K562 (cell line): ENCODE results near the gene SYCN. TPM values are rescaled to one million over a fixed set of nuclear protein-coding genes. Genes with fewer than 3 reads are reported as not detected.

Experiments
- ATAC-seq: fragments of 200-7000 bp; cut with Tn5 transposase; 3 replicates; pipeline ENCODE4 v1.9.1; 2020; ENCODE audit warnings: moderate library complexity
- BruUV-seq: library from RNA; stranded (reverse); fragments of 400-500 nt; replicated peaks from 2 replicates; lab custom pipeline; 2021; lab: Mats Ljungman, UMichigan
- CTCF ChIA-PET: fragments of 300-600 bp; formaldehyde crosslinking; extraction: SDS; loops from one replicate; lab custom pipeline; 2021; ENCODE audit warnings: low intra/inter-chr PET ratio; lab: Yijun Ruan, JAX
- POLR2A ChIA-PET: fragments of 300-600, 350-650 bp; sonication (Branson Sonifier 250); formaldehyde crosslinking; extraction: SDS; loops from one replicate; lab custom pipeline; 2021; ENCODE audit warnings: antibody characterized with exemption, inconsistent platforms; lab: Yijun Ruan, JAX
- DNase-seq, 4 experiments: peaks; one replicate each; pipeline versions ENCODE4 v3.0.0 to v3.0.0-alpha.2; 2011 to 2018; ENCODE audit warnings: low spot score in 3 of 4, mixed read lengths in 3 of 4; ENCODE audit errors: extremely low read depth in 1 of 4
- FAIRE-seq: peaks from 2 replicates; lab custom pipeline; 2011; peaks lifted over from hg19 to GRCh38; lab: Jason Lieb, UNC
- H2AFZ ChIP-seq: 2 replicates; pipeline ENCODE4 v1.6.0; 2011; ENCODE audit warnings: low read depth, low read length, control low read depth, inconsistent platforms
- H3K27ac ChIP-seq: fragments of 200-600 bp; 3 replicates; pipeline ENCODE4 v1.8.0; 2011; ENCODE audit warnings: low read depth, mild to moderate bottlenecking, control low read depth, inconsistent platforms, low read length, moderate library complexity, mixed read lengths; ENCODE audit errors: extremely low read depth
- H3K27me3 ChIP-seq, 2 experiments: fragments of 300-600 bp in 1 of 2; 2 replicates in 1 of 2; 3 replicates in 1 of 2; pipeline versions ENCODE4 v1.6.0 to v1.8.0; 2011; ENCODE audit warnings: inconsistent platforms in 2 of 2, low read length in 2 of 2, mild to moderate bottlenecking in 1 of 2, mixed read lengths in 1 of 2, moderate library complexity in 1 of 2; ENCODE audit not compliant: control insufficient read depth in 2 of 2, insufficient read depth in 2 of 2
- H3K36me3 ChIP-seq: fragments of 300-600 bp; 3 replicates; pipeline ENCODE4 v1.8.0; 2011; ENCODE audit warnings: mild to moderate bottlenecking, low read length, inconsistent platforms; ENCODE audit not compliant: control insufficient read depth, insufficient read depth
- H3K4me1 ChIP-seq, 2 experiments: fragments of 200-600 bp in 1 of 2; replicated peaks in 1 of 2; 2 replicates in 1 of 2; 3 replicates in 1 of 2; pipeline versions ENCODE4 v1.5.1 to v1.8.0; 2011; ENCODE audit warnings: inconsistent platforms in 2 of 2, low read length in 2 of 2, mild to moderate bottlenecking in 1 of 2, mixed read lengths in 1 of 2, moderate library complexity in 1 of 2; ENCODE audit not compliant: control insufficient read depth in 2 of 2, insufficient read depth in 2 of 2
- H3K4me2 ChIP-seq: 2 replicates; pipeline ENCODE4 v1.6.1; 2011; ENCODE audit warnings: low read length, control low read depth, inconsistent platforms, mixed read lengths; ENCODE audit not compliant: insufficient read depth
- H3K4me3 ChIP-seq: fragments of 200-600 bp; sonication (generic), shearing (Covaris generic); 2 replicates; pipeline ENCODE4 v1.5.1; 2016; ENCODE audit warnings: control low read depth, inconsistent platforms
- H3K79me2 ChIP-seq: fragments of 200-600 bp; 3 replicates; pipeline ENCODE4 v1.8.0; 2011; ENCODE audit warnings: low read length, inconsistent platforms; ENCODE audit not compliant: control insufficient read depth, insufficient read depth
- H3K9ac ChIP-seq, 2 experiments: 2 replicates each; pipeline versions ENCODE4 v1.6.0 to v1.6.1; 2011; ENCODE audit warnings: low read depth in 2 of 2, low read length in 2 of 2, control low read depth in 1 of 2, inconsistent platforms in 1 of 2, mild to moderate bottlenecking in 1 of 2, mixed read lengths in 1 of 2; ENCODE audit not compliant: insufficient read depth in 1 of 2
- H3K9me1 ChIP-seq: one replicate; pipeline ENCODE4 v1.6.0; 2011; ENCODE audit warnings: inconsistent platforms, mild to moderate bottlenecking, low read length, moderate library complexity; ENCODE audit not compliant: control insufficient read depth, insufficient read depth
- H3K9me3 ChIP-seq: replicated peaks from 2 replicates; pipeline ENCODE4 v1.5.1; 2011; ENCODE audit warnings: low read depth, low read length, inconsistent platforms; ENCODE audit not compliant: control insufficient read depth, insufficient read depth
- H4K20me1 ChIP-seq: replicated peaks from 2 replicates; pipeline ENCODE4 v1.6.1; 2011; ENCODE audit warnings: low read length, inconsistent platforms, mixed read lengths; ENCODE audit not compliant: control insufficient read depth, insufficient read depth
- ATF7 ChIP-seq: fragments of 450-650 bp; IDR thresholded peaks from 2 replicates; pipeline ENCODE4 v1.7.1; 2014; ENCODE audit warnings: mild to moderate bottlenecking, moderate library complexity
- BCOR ChIP-seq: fragments of 450-650 bp; IDR thresholded peaks from 2 replicates; pipeline ENCODE4 v1.6.1; 2016
- CBX1 ChIP-seq: sonication (generic); IDR thresholded peaks from 2 replicates; pipeline ENCODE4 v1.6.1; 2016; ENCODE audit warnings: antibody characterized with exemption, low read depth, mild to moderate bottlenecking
- DACH1 ChIP-seq: fragments of 450-650 bp; IDR thresholded peaks from 2 replicates; pipeline ENCODE4 v1.6.1; 2018; ENCODE audit not compliant: partially characterized antibody
- DMBX1 ChIP-seq: fragments of 250-450 bp; sonication (Bioruptor Pico); IDR thresholded peaks from 2 replicates; pipeline ENCODE4 v1.8.0; 2022; ENCODE audit warnings: inconsistent platforms, mild to moderate bottlenecking, moderate library complexity, borderline replicate concordance
- ETV6 ChIP-seq, 3 experiments: fragments of 150-350 bp in 1 of 3; sonication (generic) in 1 of 3; formaldehyde crosslinking in 1 of 3; IDR thresholded peaks; 2 replicates each; pipeline versions ENCODE4 v1.6.1 to v1.8.0; 2014 to 2022; ENCODE audit warnings: borderline replicate concordance in 2 of 3, low read depth in 2 of 3, antibody characterized with exemption in 1 of 3, low read length in 1 of 3, mild to moderate bottlenecking in 1 of 3, missing genetic modification reagents in 1 of 3
- EWSR1 ChIP-seq: fragments of 450-650 bp; IDR thresholded peaks from 2 replicates; pipeline ENCODE4 v1.6.1; 2018; ENCODE audit warnings: borderline replicate concordance, mild to moderate bottlenecking, low read depth, moderate library complexity; ENCODE audit not compliant: partially characterized antibody
- HDAC2 ChIP-seq: fragments of 450-650 bp; IDR thresholded peaks from 2 replicates; pipeline ENCODE4 v1.6.1; 2016; ENCODE audit warnings: mild to moderate bottlenecking
- HLTF ChIP-seq: fragments of 450-650 bp; IDR thresholded peaks from 2 replicates; pipeline ENCODE4 v1.6.1; 2016
- HMG20B ChIP-seq: fragments of 250-450 bp; sonication (Bioruptor Pico); IDR thresholded peaks from 2 replicates; pipeline ENCODE4 v1.5.0; 2021; ENCODE audit warnings: mild to moderate bottlenecking
- MAFK ChIP-seq: IDR thresholded peaks from 2 replicates; pipeline ENCODE4 v1.6.1; 2011; ENCODE audit warnings: low read length, improper control_type of control experiment
- NFXL1 ChIP-seq: fragments of 450-650 bp; formaldehyde crosslinking; IDR thresholded peaks from 2 replicates; pipeline ENCODE4 v1.4.0; 2021; ENCODE audit warnings: mild to moderate bottlenecking
- RBFOX2 ChIP-seq: fragments of 200-400 bp; formaldehyde crosslinking; IDR thresholded peaks from 2 replicates; pipeline ENCODE4 v1.6.1; 2017; ENCODE audit warnings: low read depth, mild to moderate bottlenecking, low read length, moderate library complexity
- RBM25 ChIP-seq: fragments of 200-400 bp; formaldehyde crosslinking; IDR thresholded peaks from 2 replicates; pipeline ENCODE4 v1.6.1; 2018; ENCODE audit warnings: low read length, low read depth, moderate library complexity; ENCODE audit not compliant: severe bottlenecking
- SMARCA5 ChIP-seq: fragments of 450-650 bp; IDR thresholded peaks from 2 replicates; pipeline ENCODE4 v1.6.1; 2016
- SREBF1 ChIP-seq: fragments of 150-350 bp; IDR thresholded peaks from 2 replicates; pipeline ENCODE4 v1.6.1; 2014; ENCODE audit warnings: antibody characterized with exemption, low read depth, low read length, borderline replicate concordance
- TAF15 ChIP-seq: fragments of 200-400 bp; formaldehyde crosslinking; IDR thresholded peaks from 2 replicates; pipeline ENCODE4 v1.6.1; 2017; ENCODE audit warnings: mild to moderate bottlenecking, low read depth, low read length, moderate library complexity
- ZNF324 ChIP-seq: fragments of 250-450 bp; sonication (Bioruptor Pico); IDR thresholded peaks from 2 replicates; pipeline ENCODE4 v1.4.0; 2020; ENCODE audit warnings: mild to moderate bottlenecking
- WGBS: fragments of 100-300 bp; shearing (Covaris generic); methylation state at CpG from one replicate; pipeline ENCODE4 v1.1.6; 2016; ENCODE audit warnings: low coverage, mixed read lengths; ENCODE audit not compliant: insufficient coverage; ENCODE audit errors: missing lambda C conversion rate; 5-methylcytosine and 5-hydroxymethylcytosine counted together
- in situ Hi-C: fragments of 300-500 bp; cut with MboI; formaldehyde crosslinking; loops from 4 replicates; pipeline ENCODE4 v1.15.0; 2018; ENCODE audit warnings: inconsistent platforms, mixed read lengths
- intact Hi-C: fragments of 100-400 bp; cut with micrococcal nuclease; formaldehyde crosslinking; loops from 2 replicates; pipeline ENCODE4 v1.14.2; 2022
- polyA plus RNA-seq, 8 experiments: library from polyadenylated mRNA; depleted of rRNA in 4 of 8; stranded (reverse) in 5 of 8; unstranded in 3 of 8; fragments of >200 nt; fragmentation: Nextera tagmentation in 2 of 8; fragmentation: Illumina TruSeq in 1 of 8; extraction: Ambion mirVana in 2 of 8; extraction: Trizol in 1 of 8; gene quantifications; 2 replicates each; pipeline versions ENCODE4 v1.2.1 to v1.2.3, GENCODE V29; 2011 to 2014; ENCODE audit warnings: inconsistent platforms in 1 of 8, missing spikeins in 1 of 8
- total RNA-seq, 7 experiments: library from RNA; depleted of rRNA in 6 of 7; stranded (reverse); fragments of >200 nt in 6 of 7; fragmentation: Illumina TruSeq in 2 of 7; extraction: Trizol in 2 of 7; gene quantifications; 2 replicates each; pipeline versions ENCODE4 v1.2.1 to v1.2.3, GENCODE V29; 2011 to 2021; ENCODE audit warnings: low replicate concordance in 1 of 7
- TF ChIP-seq, protein P1 (sequence below), 2 experiments: fragments of 450-650 bp in 1 of 2; sonication (generic) in 1 of 2; formaldehyde crosslinking in 1 of 2; IDR thresholded peaks in 1 of 2; conservative IDR thresholded peaks in 1 of 2; 2 replicates each; pipeline versions ENCODE4 v1.6.1 to v1.8.1; 2016 to 2023; ENCODE audit warnings: mild to moderate bottlenecking in 2 of 2, moderate library complexity in 2 of 2, inconsistent platforms in 1 of 2, missing genetic modification reagents in 1 of 2
- TF ChIP-seq, protein P2 (sequence below): conservative IDR thresholded peaks from 2 replicates; pipeline ENCODE4 v1.6.1; 2011; ENCODE audit warnings: low read depth, mild to moderate bottlenecking, low read length; ENCODE audit not compliant: control insufficient read depth

The SYCN gene
- total and polyA plus RNA-seq, 9 of the 15 experiments (the other 6 are each of a cell fraction or from before 2014, with no cell fraction given), result not detected

DNA sequence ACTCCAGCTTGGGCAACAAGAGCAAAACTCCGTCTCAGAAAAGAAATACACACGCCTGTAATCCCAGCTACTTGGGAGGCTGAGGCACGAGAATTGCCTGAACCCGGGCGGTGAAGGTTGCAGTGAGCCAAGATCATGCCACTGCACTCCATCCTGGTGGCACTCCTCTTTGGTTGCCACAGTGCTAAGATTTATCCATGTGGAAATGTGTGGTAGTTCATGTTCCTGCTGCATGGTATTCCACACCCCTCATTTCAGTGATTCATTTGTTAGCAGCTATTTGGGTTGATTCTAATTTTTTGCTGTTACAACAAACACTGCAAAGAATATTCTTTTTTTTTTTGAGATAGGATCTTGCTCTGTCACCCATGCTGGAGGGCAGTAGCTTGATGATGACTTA is 28.6 kb upstream of the SYCN start (continued):
- TF ChIP-seq HDAC2, result no peak
- no peak for TF ChIP-seq DACH1

DNA sequence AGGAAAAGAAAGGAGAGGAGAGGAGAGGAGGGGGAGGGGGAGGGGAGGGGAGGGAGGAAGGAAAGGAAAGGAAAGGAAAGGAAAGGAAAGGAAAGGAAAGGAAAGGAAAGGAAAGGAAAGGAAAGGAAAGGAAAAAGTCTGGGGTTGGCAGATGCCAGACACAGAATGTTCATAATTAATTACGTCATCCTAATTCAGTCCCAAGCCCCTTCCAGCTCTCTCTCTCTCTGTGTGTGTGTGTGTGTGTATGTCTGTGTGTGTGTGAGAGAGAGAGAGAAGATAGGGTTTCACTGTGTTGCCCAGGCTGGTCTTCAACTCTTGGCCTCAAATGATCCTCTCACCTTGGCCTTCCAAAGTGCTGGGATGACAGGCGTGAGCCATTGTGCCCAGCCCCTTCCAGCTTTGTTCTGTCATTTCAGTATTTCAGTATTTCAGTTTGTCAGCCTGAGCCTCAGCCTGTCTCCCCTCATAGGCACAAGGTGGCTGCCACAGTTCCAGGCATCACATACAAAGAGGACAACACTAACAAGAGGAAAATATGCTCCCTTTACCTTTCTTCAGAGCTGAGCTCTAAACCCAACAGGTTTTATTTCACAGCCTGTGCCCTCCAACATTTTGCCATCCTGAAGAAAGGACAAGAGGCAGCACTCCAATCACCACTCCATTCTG is 26.2 kb upstream of the SYCN start:
- ATAC-seq (no peak), DNase-seq (no peak), FAIRE-seq (no peak)
- Histone ChIP-seq H2AFZ (no peak overlapping the region), H3K36me3 (no peaks in the 10 kb centered on the region), H3K9me1 (no peaks in the 10 kb centered on the region), H3K4me3 (no peak overlapping the region), H3K4me2 (no peak overlapping the region), H3K27me3 (peaks cover 2 to 12% of the 10 kb centered on the region in 2 experiments; a peak in 4 of 5 replicates), H3K27ac (no peak overlapping the region), H3K79me2 (no peaks in the 10 kb centered on the region), H3K9ac (no peak overlapping the region), H4K20me1 (no peaks in the 10 kb centered on the region), H3K4me1 (no peaks in the 10 kb centered on the region; a peak in 1 of 5 replicates), H3K9me3 (no peaks in the 10 kb centered on the region)
- POLR2A ChIA-PET, result interaction anchor here (0.6 to 0.7 kb wide), 2 partner anchors 11 to 155 kb away, joined by 3 read pairs; no protein-coding TSS in a partner anchor
- no TSS peak for BruUV-seq
- CTCF ChIA-PET, result no interaction called here
- WGBS, result 0% methylated on average over 1 of the region's 2 CpGs
- intact Hi-C loops (no loop called here), in situ Hi-C loops (no loop called here)
- TF ChIP-seq, protein P1, sequence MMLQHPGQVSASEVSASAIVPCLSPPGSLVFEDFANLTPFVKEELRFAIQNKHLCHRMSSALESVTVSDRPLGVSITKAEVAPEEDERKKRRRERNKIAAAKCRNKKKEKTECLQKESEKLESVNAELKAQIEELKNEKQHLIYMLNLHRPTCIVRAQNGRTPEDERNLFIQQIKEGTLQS (IDR thresholded peaks at IDR 0.05), result peak; percentile 56
- TF ChIP-seq, protein P1 (CRISPR knock-in tag; conservative IDR thresholded peaks at IDR 0.05), result no peak
- TF ChIP-seq, protein P2, sequence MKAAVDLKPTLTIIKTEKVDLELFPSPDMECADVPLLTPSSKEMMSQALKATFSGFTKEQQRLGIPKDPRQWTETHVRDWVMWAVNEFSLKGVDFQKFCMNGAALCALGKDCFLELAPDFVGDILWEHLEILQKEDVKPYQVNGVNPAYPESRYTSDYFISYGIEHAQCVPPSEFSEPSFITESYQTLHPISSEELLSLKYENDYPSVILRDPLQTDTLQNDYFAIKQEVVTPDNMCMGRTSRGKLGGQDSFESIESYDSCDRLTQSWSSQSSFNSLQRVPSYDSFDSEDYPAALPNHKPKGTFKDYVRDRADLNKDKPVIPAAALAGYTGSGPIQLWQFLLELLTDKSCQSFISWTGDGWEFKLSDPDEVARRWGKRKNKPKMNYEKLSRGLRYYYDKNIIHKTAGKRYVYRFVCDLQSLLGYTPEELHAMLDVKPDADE, result no peak
- TF ChIP-seq HMG20B (CRISPR knock-in tag), result no peak
- 0 out of 2 replicates have a peak, but pooled peaks have one; percentile 12 for TF ChIP-seq BCOR
- TF ChIP-seq SREBF1, result no peak
- TF ChIP-seq CBX1, result no peak
- peak; percentile 86 for TF ChIP-seq RBM25
- 0 out of 2 replicates have a peak, but pooled peaks have one; percentile 47 for TF ChIP-seq HLTF
- no peak for TF ChIP-seq RBFOX2
- TF ChIP-seq TAF15, result no peak
- no peak for TF ChIP-seq DMBX1 (CRISPR knock-in tag)
- no peak for TF ChIP-seq EWSR1
- TF ChIP-seq NFXL1 (CRISPR knock-in tag), result no peak
- TF ChIP-seq SMARCA5, result peak; percentile 54; the same call in 1 of the 2 replicates
- peak; percentile 62; the same call in 1 of the 2 replicates for TF ChIP-seq ATF7
- no peak for TF ChIP-seq ETV6 (IDR thresholded peaks at IDR 0.05; ENCODE audit: borderline replicate concordance in 1 of 2, low read depth in 2 of 2, low read length in 1 of 2)
- TF ChIP-seq ETV6 (CRISPR knock-in tag; IDR thresholded peaks at IDR 0.05; ENCODE audit: borderline replicate concordance), result no peak
- no peak for TF ChIP-seq MAFK
- no peak for TF ChIP-seq ZNF324
